AG08396 (cell line): ENCODE data around the gene PARD3.

Experiments
- DNase-seq: peaks from one replicate; pipeline ENCODE4 v3.0.0; 2012; ENCODE audit warnings: low spot score, mixed read lengths

Gene PARD3

GRCh38 chr10:34184939-34185386, 630.1 kb downstream of the PARD3 start:
- no peak for DNase-seq

DNA sequence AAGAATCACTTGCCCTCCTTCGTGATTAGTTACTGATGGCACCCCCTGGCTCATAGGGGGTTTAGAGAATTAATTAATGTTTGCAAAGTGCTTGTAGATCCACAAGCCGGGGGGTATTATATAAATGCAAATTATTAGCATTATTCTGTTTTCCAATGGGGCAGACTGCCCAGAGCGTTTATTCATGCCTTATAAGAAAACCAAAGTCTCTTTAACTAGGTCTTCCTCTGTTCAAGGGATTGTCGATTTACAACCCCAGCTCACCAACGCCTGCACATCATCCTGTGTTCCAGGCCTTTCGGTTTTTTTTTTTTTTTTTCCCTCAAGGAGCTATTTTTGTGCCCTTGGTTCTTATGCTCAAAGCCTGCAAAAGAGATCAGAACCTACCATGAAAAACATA, 630.7 kb downstream of the PARD3 start:
- DNase-seq, result no peak

- no peak for DNase-seq
Measured at GRCh38 chr10:34183016-34183796, 631.9 kb downstream of the PARD3 start.

DNA sequence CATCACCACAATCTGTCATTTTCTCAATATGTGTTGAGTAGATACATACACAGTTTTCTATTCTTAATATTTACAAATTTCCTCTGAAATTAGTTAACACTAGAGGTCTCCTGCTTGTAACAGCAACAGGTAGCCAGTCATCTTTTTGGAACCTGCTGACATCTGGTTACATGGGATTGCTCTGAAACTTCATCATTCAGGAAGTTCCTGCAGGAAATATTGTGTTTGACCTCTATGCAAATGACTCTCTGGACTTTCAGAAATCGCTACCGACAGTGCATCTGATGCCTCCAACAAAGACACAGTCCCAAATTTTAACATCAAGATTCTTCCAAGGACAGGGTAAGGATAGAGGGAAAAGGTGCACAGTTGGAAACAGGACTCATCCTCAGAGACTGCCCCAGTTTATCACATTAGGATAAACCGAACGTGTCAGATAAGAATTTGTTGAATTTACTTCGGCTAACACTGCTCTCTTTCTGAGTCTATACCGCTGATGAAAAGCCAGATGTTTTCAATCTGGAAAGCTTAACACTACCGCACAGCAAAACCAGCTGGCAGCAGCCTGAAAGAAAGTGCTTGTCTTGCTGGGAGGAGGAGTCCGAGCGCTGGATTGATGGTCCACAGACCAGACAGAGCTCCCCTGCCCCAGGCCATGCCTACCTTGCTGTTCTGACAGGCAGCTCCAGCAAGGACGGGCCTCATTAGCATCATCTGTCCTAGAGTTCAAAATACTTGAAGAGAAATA, 633.4 kb downstream of the PARD3 start:
- peak; percentile 45 for DNase-seq

DNA sequence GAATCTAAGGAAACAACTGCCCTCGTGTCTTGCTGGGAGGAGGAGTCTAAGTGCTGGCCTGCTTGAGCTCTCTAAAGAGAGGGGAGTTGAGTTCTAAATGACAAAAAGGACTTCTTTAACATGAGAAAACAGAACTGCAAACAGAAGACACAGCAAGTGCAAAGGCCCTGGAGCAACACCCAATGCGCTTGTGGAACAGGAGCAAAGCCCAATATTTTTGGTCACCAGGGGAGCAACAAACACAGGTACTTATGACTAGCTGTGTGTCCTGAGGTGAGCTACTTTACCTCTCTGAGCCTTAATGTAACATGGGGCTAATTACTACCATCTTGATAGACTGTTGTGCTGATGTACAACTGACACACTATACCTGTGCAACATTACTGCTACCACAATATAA, 634.3 kb downstream of the PARD3 start:
- DNase-seq, result no peak

GRCh38 chr10:34179280-34179679, 635.8 kb downstream of the PARD3 start:
- no peak for DNase-seq

GRCh38 chr10:34178756-34179155, 636.3 kb downstream of the PARD3 start:
- no peak for DNase-seq

- no peak for DNase-seq
Measured at GRCh38 chr10:34178196-34178595, 636.9 kb downstream of the PARD3 start.

GRCh38 chr10:34177445-34177844, 637.7 kb downstream of the PARD3 start:
- no peak for DNase-seq

GRCh38 chr10:34176351-34176750, 638.7 kb downstream of the PARD3 start:
- DNase-seq, result no peak

DNA sequence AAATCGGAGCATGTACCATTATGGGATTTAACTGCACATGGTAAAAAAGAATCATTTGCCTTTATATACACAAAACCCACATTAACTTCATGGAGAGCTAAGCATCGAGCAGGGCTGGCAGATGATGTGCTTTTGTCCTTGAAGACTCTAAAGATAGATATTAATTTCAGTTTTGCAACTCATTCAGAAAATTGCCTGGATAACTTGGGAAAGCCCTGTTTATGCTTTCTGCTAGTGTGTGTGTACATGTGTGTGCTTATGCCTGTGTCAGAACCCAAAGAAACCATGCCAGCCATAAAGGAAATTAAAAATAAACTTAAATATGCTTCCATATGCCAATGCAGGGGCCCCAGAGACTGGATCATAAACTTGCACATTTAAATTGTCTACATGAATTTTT, 640.0 kb downstream of the PARD3 start:
- no peak for DNase-seq

GRCh38 chr10:34172936-34173533, 642.1 kb downstream of the PARD3 start:
- DNase-seq, result no peak

DNA sequence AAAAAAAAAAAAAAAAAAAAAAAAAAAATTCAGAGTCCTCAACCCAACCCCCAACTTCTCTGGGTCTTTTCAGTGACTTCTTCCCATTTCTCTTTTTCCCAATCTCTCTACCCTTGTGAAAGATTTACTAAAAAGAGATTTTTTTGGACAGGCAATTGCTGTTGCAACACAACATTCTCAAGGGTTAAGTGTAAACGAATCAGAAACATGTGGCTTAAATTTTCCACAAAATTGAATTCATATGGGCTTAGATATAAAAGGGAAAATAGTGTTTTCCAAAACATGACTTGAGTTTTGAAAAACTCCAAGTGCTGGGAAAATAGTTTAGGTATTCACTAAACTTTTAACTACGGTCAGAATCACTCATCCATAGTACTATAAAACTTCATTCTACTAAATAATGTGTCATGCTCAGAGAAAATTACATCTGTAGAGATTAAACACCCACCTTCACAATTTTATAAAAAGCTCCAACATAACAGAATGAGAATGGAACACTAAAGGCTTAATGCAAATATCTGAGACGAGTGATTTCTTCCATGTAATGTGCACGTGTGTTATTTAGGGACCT, 643.1 kb downstream of the PARD3 start:
- peak; percentile 27 for DNase-seq

DNA sequence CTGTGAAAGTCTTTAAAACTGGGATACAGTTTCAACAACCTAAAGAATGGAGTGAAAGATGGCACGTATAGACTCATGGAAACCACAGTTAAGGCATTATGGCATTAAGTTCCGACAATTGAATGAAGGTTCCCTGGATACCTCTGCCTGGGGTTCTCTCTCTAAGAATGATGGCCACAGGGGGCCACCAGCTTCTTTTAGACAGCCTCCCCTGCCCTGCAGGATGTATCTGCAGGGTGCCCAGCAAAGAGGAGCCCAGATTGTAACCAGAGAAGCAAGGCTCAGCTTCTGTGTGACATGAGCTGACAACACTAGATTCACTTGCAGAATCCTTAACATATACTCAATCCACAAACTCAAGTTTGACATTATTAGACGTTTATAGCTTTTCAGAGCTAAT, 645.4 kb downstream of the PARD3 start:
- DNase-seq, result no peak

DNA sequence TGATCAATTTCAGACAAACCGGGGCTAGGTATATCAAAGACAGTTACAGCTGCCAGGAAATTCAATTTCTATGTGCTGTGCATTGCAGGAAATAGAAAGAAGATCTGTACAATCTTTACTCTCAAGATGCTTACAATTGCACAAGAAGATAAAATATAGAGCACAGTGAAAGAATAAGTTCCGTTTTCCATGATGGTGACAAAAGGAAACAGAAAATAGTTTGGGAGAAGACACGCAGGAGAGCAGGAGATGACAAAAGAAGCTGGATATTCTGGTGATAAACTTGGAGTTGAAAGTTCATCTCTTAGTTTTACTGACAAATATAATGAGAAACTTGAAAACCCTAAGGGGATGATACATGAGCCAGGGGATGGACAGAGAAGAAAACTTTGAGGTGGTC, 646.0 kb downstream of the PARD3 start:
- DNase-seq, result no peak

DNA sequence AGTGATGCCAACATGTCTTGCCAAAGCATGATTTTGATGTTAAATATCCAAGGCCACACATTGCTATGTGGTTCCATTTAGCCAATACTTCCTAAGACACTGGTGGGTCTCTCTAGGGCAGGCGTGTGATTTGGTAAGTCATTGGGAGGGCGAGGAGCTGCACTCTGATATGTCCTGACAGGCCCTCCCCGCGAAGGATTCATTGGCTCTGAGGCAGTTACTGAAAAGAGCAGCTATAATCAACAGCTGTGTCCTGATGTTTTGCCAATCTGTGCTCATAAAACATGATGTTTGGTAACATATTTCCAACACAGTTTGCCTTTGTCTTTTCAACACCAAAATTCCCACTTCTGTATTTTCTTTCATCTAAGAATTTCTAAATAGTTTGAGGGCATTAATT, 646.7 kb downstream of the PARD3 start:
- no peak for DNase-seq

GRCh38 chr10:34166823-34167222, 648.3 kb downstream of the PARD3 start:
- no peak for DNase-seq

GRCh38 chr10:34166354-34166753, 648.7 kb downstream of the PARD3 start:
- no peak for DNase-seq

GRCh38 chr10:34164029-34164428, 651.1 kb downstream of the PARD3 start:
- no peak for DNase-seq

- DNase-seq, result peak; percentile 17
Measured at GRCh38 chr10:34163075-34163905, 651.8 kb downstream of the PARD3 start.

DNA sequence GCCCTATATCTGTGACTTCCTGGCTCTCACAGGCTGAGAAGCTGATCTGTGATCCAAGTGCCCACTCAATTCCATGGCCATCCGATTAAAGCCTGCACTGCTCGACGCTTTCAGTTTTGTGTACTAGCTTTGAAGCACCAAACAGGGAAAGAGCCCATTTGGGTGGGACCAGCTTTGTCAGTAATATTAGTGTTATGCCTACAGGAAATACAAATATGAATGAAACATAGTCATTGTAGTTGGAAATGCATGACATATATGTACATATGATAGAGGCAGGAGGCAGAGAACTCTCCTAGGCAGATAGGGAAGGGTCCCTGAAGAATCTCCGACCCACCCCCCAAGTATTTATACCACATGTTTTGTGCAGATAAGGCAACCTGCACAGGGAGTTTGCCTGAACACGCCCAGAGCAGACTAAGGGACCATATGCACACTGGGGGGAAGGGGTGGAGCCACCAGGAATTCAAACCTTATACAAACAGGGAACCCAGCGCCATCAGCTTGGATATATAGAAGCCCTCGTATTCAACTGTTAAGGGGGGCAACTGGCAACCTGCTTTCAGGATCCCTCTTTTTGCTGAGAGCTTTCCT, 653.2 kb downstream of the PARD3 start:
- DNase-seq, result no peak
